ENCODE data around the gene TMPRSS6.

Gene TMPRSS6

GRCh38 chr22:37051391-37052385 is 57.8 kb downstream of the TMPRSS6 start, which contains the start of gene KCTD17:
Gene KCTD17, plus strand, starts transcription at chr22:37051742. Its CDS starts 19 bp downstream, at chr22:37051761.
- DNase-seq (ENCODE audit: low read depth, low spot score): no peak

GRCh38 chr22:37050913-37051312 is 58.6 kb downstream of the TMPRSS6 start:
- no peak for DNase-seq (ENCODE audit: low read depth, low spot score)

GRCh38 chr22:37049224-37049623 is 60.3 kb downstream of the TMPRSS6 start:
- no peak for DNase-seq (ENCODE audit: low read depth, low spot score)

GRCh38 chr22:37048133-37048532 is 61.4 kb downstream of the TMPRSS6 start:
- no peak for DNase-seq (ENCODE audit: low read depth, low spot score)

- DNase-seq (ENCODE audit: low read depth, low spot score): no peak
Observed at GRCh38 chr22:37047006-37047405, 62.5 kb downstream of the TMPRSS6 start.

GRCh38 chr22:37046589-37046988 is 62.9 kb downstream of the TMPRSS6 start:
- DNase-seq (ENCODE audit: low read depth, low spot score): no peak

GRCh38 chr22:37045958-37046357 is 63.6 kb downstream of the TMPRSS6 start:
- no peak for DNase-seq (ENCODE audit: low read depth, low spot score)

GRCh38 chr22:37044634-37045625 is 64.6 kb downstream of the TMPRSS6 start:
- no peak for DNase-seq (ENCODE audit: low read depth, low spot score)

- DNase-seq (ENCODE audit: low read depth, low spot score): no peak
Observed at GRCh38 chr22:37043828-37044538, 65.5 kb downstream of the TMPRSS6 start.

- no peak for DNase-seq (ENCODE audit: low read depth, low spot score)
Observed at GRCh38 chr22:37043209-37043827, 66.2 kb downstream of the TMPRSS6 start.

GRCh38 chr22:37039466-37039865 is 70.0 kb downstream of the TMPRSS6 start:
- no peak for DNase-seq (ENCODE audit: low read depth, low spot score)

- DNase-seq (ENCODE audit: low read depth, low spot score): no peak
Observed at GRCh38 chr22:37037669-37038068, 71.8 kb downstream of the TMPRSS6 start.

GRCh38 chr22:37036655-37037377 is 72.7 kb downstream of the TMPRSS6 start:
- DNase-seq (ENCODE audit: low read depth, low spot score): no peak

- DNase-seq (ENCODE audit: low read depth, low spot score): no peak
Observed at GRCh38 chr22:37033605-37034430, 75.7 kb downstream of the TMPRSS6 start.

- DNase-seq (ENCODE audit: low read depth, low spot score): no peak
Observed at GRCh38 chr22:37032535-37033460, 76.7 kb downstream of the TMPRSS6 start.

- DNase-seq (ENCODE audit: low read depth, low spot score): no peak
Observed at GRCh38 chr22:37032134-37032534, 77.4 kb downstream of the TMPRSS6 start.

- DNase-seq (ENCODE audit: low read depth, low spot score): no peak
Observed at GRCh38 chr22:37030560-37031281, 78.8 kb downstream of the TMPRSS6 start.

All from smooth muscle cell of the brain vasculature (primary cell).